ENCODE measurements around the gene GIPC2.
"Not testable (repeated sequence)": the region's sequence is repeated elsewhere in the genome, so short reads cannot be mapped to it uniquely, and the experiment has no call there.

GIPC2 gene

DNA sequence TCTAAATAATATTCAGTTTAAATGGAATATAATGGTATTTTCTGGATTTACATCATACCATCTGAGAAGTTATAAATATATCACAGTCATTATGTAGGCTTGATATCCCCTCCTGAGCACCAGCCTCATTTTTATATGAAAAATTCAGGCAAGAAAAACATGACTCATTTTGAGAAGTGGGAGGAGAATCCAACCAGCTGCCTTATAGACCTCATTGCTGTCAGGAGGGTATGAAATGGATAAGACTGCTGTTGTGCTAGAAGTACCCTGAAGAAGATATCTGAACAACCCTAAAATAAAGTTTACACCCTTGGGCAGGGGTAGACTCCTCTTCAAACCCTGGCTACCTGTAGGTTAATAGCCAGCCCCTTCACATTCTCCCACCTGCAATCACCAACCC is 8.8 kb downstream of the GIPC2 start:
- no peak for FAIRE-seq
- DNase-seq (ENCODE audit: insufficient read length, low spot score): no peak
- TF ChIP-seq, protein P1, sequence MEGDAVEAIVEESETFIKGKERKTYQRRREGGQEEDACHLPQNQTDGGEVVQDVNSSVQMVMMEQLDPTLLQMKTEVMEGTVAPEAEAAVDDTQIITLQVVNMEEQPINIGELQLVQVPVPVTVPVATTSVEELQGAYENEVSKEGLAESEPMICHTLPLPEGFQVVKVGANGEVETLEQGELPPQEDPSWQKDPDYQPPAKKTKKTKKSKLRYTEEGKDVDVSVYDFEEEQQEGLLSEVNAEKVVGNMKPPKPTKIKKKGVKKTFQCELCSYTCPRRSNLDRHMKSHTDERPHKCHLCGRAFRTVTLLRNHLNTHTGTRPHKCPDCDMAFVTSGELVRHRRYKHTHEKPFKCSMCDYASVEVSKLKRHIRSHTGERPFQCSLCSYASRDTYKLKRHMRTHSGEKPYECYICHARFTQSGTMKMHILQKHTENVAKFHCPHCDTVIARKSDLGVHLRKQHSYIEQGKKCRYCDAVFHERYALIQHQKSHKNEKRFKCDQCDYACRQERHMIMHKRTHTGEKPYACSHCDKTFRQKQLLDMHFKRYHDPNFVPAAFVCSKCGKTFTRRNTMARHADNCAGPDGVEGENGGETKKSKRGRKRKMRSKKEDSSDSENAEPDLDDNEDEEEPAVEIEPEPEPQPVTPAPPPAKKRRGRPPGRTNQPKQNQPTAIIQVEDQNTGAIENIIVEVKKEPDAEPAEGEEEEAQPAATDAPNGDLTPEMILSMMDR (IDR thresholded peaks at IDR 0.05; ENCODE audit: insufficient read depth, missing control alignments): no peak

DNA sequence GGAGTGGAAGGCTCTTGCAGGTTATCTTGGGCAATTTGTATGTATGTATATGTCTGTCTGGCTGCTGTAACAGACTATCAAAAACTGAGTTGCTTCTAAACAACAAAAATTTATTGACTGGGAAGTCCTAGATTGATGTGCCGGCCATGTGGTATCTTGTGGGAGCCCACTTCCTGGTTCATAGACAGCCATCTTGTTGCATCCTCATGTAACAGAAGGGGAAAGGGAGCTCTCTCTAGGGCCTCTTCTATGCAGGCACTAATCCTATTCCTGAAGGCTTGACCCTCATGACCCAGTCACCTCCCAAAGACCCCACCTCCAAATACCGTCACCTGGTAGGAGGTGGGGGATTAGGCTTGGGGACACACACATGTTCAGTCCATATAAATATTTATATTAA is 9.2 kb downstream of the GIPC2 start:
- no peak for DNase-seq (ENCODE audit: insufficient read length, low spot score)
- no peak for FAIRE-seq

DNA sequence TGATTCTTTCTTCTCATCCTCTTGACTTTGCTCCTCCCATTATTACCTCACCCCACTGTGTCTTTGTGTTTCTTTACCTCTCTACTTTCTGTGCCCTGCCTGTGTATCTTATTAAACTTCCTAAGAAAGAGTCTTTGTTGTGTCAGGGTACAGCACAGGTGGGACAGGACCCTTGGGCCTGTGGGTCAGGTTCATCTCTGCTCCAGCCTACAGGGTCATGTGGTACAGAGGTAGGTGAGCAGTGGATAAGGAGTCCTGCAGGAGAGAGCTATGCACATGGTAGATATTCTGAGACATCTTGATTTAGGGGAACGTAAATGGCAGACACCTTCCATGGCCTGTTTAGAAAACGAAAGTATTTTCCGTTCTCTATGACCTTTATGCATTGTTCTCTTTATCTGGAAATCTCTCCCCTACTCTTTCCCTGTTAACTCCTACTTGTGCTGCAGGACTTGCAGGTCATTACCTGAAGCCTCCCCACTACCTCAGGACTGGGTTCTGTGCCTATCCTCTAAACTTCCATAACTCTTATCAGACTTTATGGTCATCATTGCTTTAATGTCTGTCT is 9.9 kb downstream of the GIPC2 start:
- FAIRE-seq (no peak), DNase-seq (ENCODE audit: insufficient read length, low spot score) (no peak)
- TF ChIP-seq, protein P1 (IDR thresholded peaks at IDR 0.05; ENCODE audit: insufficient read depth, missing control alignments): no peak

More for the DNA sequence above, 9.2 kb downstream of the GIPC2 start:
- TF ChIP-seq, protein P1 (IDR thresholded peaks at IDR 0.05; ENCODE audit: insufficient read depth, missing control alignments): no peak

DNA sequence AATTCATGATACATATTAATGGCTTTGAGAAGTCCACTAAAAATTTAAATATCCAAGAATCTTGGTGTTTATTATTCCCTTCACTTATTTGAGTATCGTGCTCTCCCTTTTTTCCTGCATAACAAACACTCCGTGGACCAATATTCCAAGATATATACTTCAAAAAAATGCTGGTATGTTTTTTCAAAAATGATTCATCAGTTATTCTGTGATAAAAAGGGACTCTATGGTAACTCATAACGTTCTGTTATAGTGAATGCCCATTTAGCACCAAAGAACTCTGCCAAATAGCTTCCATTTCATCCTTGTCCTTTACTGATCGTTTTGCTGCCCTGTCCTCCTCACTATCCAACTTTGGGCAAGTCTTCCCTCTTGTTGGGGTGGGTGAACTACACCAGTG is 12.9 kb downstream of the GIPC2 start:
- TF ChIP-seq, protein P1 (IDR thresholded peaks at IDR 0.05; ENCODE audit: insufficient read depth, missing control alignments): no peak
- DNase-seq (ENCODE audit: insufficient read length, low spot score) (no peak), FAIRE-seq (no peak)

DNA sequence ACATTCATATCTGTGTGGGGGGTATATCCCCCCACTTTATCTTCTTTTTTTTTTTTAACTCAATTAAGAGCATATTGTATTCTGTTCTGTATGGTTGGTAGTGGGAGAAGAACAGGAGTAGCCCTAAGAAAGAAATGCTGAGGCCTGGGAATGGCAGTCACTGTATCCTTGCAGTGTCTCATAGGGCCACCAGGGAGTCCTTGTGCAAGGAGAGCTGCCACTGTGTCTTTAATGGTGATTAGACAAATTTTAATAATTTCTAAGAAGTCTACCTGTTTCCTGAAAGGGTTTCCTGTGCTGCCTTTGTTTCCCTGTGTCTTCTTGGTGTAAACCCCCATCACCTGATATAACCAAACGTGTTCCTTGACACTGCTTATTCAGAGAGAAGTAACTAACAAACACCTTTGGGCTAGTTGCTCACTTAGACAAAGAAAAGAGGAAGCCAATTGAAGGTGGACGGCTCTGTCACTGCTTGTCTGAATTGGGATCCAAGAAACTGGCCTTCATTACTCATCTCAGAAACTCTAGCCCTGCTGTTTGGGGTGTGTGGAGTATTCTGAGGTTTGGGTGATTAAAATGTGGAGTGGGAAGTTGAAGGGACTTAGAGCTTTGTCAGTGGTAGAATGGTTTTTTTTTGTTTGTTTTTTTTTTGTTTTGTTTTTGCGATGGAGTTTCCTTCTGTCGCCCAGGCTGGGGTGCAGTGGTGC is 15.2 kb downstream of the GIPC2 start:
- DNase-seq (ENCODE audit: insufficient read length, low spot score): no peak
- TF ChIP-seq, protein P1 (IDR thresholded peaks at IDR 0.05; ENCODE audit: insufficient read depth, missing control alignments): no peak
- FAIRE-seq: no peak

DNA sequence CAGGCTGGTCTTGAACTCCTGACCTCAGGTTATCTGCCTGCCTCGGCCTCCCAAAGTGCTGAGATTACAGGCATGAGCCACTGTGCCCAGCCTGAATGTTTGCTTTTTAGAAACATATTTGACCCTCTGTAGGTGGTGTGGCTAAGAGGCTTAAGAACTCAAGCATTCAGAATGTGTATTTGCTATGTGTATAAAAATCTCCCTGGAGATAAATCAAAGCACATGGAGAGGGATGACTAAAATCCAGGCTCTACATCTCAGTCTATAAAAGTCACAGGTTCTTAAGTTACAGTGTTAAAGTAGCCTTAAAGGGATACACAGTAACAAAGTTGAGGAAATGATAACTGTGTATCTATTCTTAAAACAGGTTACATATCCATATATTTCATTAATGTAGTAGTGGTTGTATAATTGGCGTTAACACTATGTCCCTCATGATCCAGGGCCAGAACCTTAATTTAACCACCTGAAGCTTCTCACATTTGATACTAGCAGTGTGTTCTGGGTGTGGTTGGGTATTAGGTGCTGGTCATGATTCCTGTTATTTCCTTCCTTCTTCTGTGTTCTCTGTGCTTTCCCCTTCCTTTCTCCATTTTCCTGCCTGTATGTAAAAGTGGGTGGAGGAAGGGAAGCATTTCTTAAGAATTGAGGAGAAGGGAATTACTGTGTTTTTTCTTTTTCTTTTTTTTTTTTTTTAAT is 16.2 kb downstream of the GIPC2 start:
- TF ChIP-seq, protein P1 (IDR thresholded peaks at IDR 0.05; ENCODE audit: insufficient read depth, missing control alignments): no peak

DNA sequence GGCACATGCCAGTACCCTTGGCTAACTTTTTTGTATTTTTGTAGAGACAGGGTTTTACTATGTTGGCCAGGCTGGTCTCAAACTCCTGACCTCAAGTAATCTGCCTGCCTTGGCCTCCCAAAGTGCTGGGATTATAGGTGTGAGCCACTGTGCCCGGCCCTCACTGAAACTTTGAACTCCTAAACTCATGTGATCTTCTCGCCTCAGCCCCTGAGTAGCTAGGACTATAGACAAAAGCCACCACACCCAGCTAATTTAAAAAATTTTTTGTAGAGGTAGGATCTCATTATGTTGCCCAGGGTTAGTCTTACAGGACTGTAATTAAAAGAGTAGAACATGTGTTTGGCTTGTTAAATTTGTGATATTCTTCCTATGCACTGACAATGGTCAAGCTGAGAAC is 19.1 kb downstream of the GIPC2 start:
- DNase-seq (ENCODE audit: insufficient read length, low spot score); FAIRE-seq: not testable (repeated sequence)

More for the DNA sequence above, 16.2 kb downstream of the GIPC2 start:
- DNase-seq (ENCODE audit: insufficient read length, low spot score) (no peak), FAIRE-seq (no peak)

Measured in D721Med (cell line).